Gastrocnemius medialis (tissue), 4 donors: ENCODE data around the gene SEMA4G. TPM values are rescaled to one million over a fixed set of nuclear protein-coding genes. Genes with fewer than 3 reads are reported as not detected.

Experiments used
- ATAC-seq, 2 donors: fragments of 150-250 bp; one replicate each; pipeline ENCODE4 v1.9.1; 2016
- DNase-seq, 2 donors: peaks; one replicate each; pipeline ENCODE4 v3.0.0-alpha.2; 2019
- H3K27ac ChIP-seq, 4 donors: fragments of 200-600 bp; sonication (generic); 1 replicate in 1 of 4; 2 replicates in 3 of 4; pipeline ENCODE4 v1.5.1; 2016 to 2018; ENCODE audit warnings: mild to moderate bottlenecking in 2 of 4, moderate library complexity in 1 of 4
- H3K27me3 ChIP-seq, 3 donors: fragments of 200-600 bp; sonication (generic) in 2 of 3; 1 replicate in 1 of 3; 2 replicates in 2 of 3; pipeline versions ENCODE4 v1.5.1 to v1.6.0; 2016 to 2019; ENCODE audit warnings: mild to moderate bottlenecking in 1 of 3, moderate library complexity in 1 of 3
- H3K36me3 ChIP-seq, 2 donors: fragments of 200-600 bp; sonication (generic) in 1 of 2; one replicate each; pipeline ENCODE4 v1.5.1; 2017 to 2018
- H3K4me1 ChIP-seq, 2 donors: fragments of 200-600 bp; sonication (generic) in 1 of 2; one replicate each; pipeline ENCODE4 v1.5.1; 2016 to 2017; ENCODE audit warnings: mild to moderate bottlenecking in 2 of 2
- H3K4me3 ChIP-seq, 4 donors: fragments of 200-600 bp; sonication (generic) in 3 of 4; 1 replicate in 1 of 4; 2 replicates in 3 of 4; pipeline ENCODE4 v1.5.1; 2016 to 2019; ENCODE audit warnings: mild to moderate bottlenecking in 2 of 4
- H3K9me3 ChIP-seq, 3 donors: fragments of 200-600 bp; sonication (generic) in 2 of 3; 1 replicate in 1 of 3; 2 replicates in 2 of 3; pipeline ENCODE4 v1.5.1; 2016 to 2019
- CTCF ChIP-seq, 5 experiments: fragments of 450-650 bp in 3 of 5; fragments of 200-600 bp in 2 of 5; sonication (generic) in 2 of 5; IDR thresholded peaks in 4 of 5; conservative IDR thresholded peaks in 1 of 5; 1 replicate in 4 of 5; 2 replicates in 1 of 5; pipeline ENCODE4 v1.5.1; 2016 to 2019; ENCODE audit warnings: antibody characterized with exemption in 5 of 5, mild to moderate bottlenecking in 3 of 5, moderate library complexity in 3 of 5
- POLR2A ChIP-seq, 2 donors: fragments of 450-650 bp; IDR thresholded peaks; one replicate each; pipeline ENCODE4 v1.6.1; 2017; ENCODE audit warnings: antibody characterized with exemption in 2 of 2, mild to moderate bottlenecking in 2 of 2, moderate library complexity in 2 of 2
- in situ Hi-C, 4 donors: fragments of 200-750 bp; cut with MboI; loops; one replicate each; pipeline versions ENCODE4 v1.15.0 to v1.8.0; 2017; ENCODE audit warnings: low sequenced_read_pairs in 4 of 4
- intact Hi-C: fragments of 100-400 bp; cut with DNase I; formaldehyde crosslinking; loops from one replicate; pipeline ENCODE4 v1.15.1; 2023; ENCODE audit warnings: low total_unique reads
- total RNA-seq, 4 donors: library from RNA; depleted of rRNA; stranded (reverse); fragments of >200 nt; gene quantifications; one replicate each; pipeline versions ENCODE4 v1.1.0 to v1.2.3, GENCODE V29; 2016

The SEMA4G gene
- total RNA-seq, 4 donors from 2014 or later = 0.46 to 1.1 (median 0.52) TPM

DNA sequence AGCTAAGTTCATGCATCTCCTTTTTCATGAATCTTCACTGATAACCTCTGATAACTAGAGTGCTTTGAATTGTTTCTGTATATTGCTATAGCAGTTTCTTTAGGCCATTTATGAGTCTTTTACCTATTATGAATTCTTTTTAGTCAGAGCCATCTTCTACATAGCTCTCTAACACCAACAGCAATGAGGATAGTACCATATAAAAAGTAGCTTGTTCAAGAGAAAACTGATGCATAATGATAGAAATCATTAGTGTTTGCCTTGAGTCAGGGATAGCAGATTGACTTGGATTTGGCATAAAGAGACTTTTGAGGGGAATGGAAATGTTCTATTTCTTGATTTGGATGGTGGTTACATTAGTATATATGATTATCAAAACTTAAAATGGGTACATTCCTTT is 25.8 kb upstream of the SEMA4G start:
- no peaks in the 10 kb centered on the region for H3K4me1 ChIP-seq
- intact Hi-C loops = no loop called here
- no peak overlapping the region for H3K4me3 ChIP-seq
- ATAC-seq = no peak
- H3K9me3 ChIP-seq = no peaks in the 10 kb centered on the region
- DNase-seq = no peak
- H3K27me3 ChIP-seq = no peaks in the 10 kb centered on the region
- no peak overlapping the region for H3K27ac ChIP-seq
- TF ChIP-seq CTCF (IDR thresholded peaks at IDR 0.05 in 4 of 5, conservative IDR thresholded peaks at IDR 0.05 in 1 of 5) = no peak
- TF ChIP-seq POLR2A (IDR thresholded peaks at IDR 0.05) = no peak
- in situ Hi-C loops = no loop called here
- H3K36me3 ChIP-seq = peaks cover 2 to 93% of the 10 kb centered on the region in 2 donors

GRCh38 chr10:100945754-100946153 is 23.6 kb upstream of the SEMA4G start:
- DNase-seq = no peak
- H3K27ac ChIP-seq = peak overlapping the region in 2 of 4 donors; percentile 3 to 7
- in situ Hi-C loops (no loop called here), intact Hi-C loops (no loop called here)
- no peaks in the 10 kb centered on the region for H3K9me3 ChIP-seq
- H3K4me1 ChIP-seq = no peaks in the 10 kb centered on the region
- H3K4me3 ChIP-seq = no peak overlapping the region
- peaks cover 2 to 96% of the 10 kb centered on the region in 2 donors for H3K36me3 ChIP-seq
- ATAC-seq = peak in 1 of 2 donors; percentile 64
- H3K27me3 ChIP-seq = no peaks in the 10 kb centered on the region
- TF ChIP-seq CTCF (IDR thresholded peaks at IDR 0.05 in 4 of 5, conservative IDR thresholded peaks at IDR 0.05 in 1 of 5) = no peak
- no peak for TF ChIP-seq POLR2A (IDR thresholded peaks at IDR 0.05)

DNA sequence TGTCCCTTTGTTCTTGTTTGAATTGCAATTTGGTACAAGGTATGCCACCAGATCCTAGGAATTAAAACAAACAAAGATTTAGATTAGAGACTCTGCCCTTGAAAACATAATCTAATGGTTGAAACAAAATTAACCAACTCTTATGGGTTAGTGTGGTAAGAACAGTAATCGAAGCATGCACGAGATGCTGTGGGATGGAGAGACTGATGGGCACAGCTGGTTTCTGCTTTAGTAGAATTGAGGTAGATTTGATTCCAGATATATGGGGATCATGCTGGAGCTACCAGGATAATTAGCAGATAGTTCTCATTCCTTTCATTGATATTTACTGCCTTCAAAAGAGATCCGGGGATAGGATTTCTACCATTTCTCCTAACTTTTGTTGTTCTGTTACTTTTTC is 20.4 kb upstream of the SEMA4G start:
- Histone ChIP-seq H3K4me1 (no peaks in the 10 kb centered on the region), H3K36me3 (peaks cover 3 to 97% of the 10 kb centered on the region in 2 donors), H3K27me3 (no peaks in the 10 kb centered on the region), H3K4me3 (no peak overlapping the region), H3K27ac (no peak overlapping the region), H3K9me3 (no peaks in the 10 kb centered on the region)
- DNase-seq (no peak), ATAC-seq (no peak)
- intact Hi-C loops = no loop called here
- no peak for TF ChIP-seq CTCF (IDR thresholded peaks at IDR 0.05 in 4 of 5, conservative IDR thresholded peaks at IDR 0.05 in 1 of 5)
- TF ChIP-seq POLR2A (IDR thresholded peaks at IDR 0.05) = no peak
- in situ Hi-C loops = no loop called here

DNA sequence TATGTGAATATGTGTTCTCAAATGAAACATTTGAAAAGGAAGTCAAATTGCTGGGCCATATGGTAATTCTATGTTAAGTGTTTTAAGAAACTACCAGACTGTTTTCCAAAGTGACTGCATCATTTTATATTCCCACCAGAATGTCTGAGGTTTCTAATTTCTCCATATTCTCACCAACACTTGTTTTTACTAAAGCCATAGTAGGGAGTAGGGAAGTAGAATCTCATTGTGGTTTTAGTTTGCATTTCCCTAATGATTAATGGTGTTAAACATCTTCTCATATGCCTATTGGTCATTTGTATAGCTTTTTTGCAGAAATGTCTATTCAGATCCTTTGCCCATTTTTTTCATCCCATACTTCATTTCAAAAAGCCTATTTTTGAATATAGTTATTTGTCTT is 9.1 kb upstream of the SEMA4G start:
- Histone ChIP-seq H3K27ac (no peak overlapping the region), H3K4me3 (no peak overlapping the region), H3K4me1 (peaks cover 3 to 6% of the 10 kb centered on the region in 2 donors), H3K9me3 (no peaks in the 10 kb centered on the region), H3K27me3 (no peaks in the 10 kb centered on the region), H3K36me3 (peaks cover 0 to 68% of the 10 kb centered on the region in 2 donors)
- DNase-seq (no peak), ATAC-seq (no peak)
- intact Hi-C loops = no loop called here
- TF ChIP-seq CTCF (IDR thresholded peaks at IDR 0.05 in 4 of 5, conservative IDR thresholded peaks at IDR 0.05 in 1 of 5) = no peak
- TF ChIP-seq POLR2A (IDR thresholded peaks at IDR 0.05) = no peak
- in situ Hi-C loops = no loop called here
